HCT116 (cell line): ENCODE results near the gene ADORA1. TPM values are rescaled to one million over a fixed set of nuclear protein-coding genes. Genes with fewer than 3 reads are reported as not detected.

ENCODE experiments used
- ATAC-seq: fragments of 200-7000 bp; cut with Tn5 transposase; 2 replicates; pipeline ENCODE4 v1.9.1; 2020; ENCODE audit warnings: mild to moderate bottlenecking, moderate library complexity
- BruUV-seq: library from RNA; stranded (reverse); fragments of 400-500 nt; replicated peaks from 2 replicates; lab custom pipeline; 2021; lab: Mats Ljungman, UMichigan
- CTCF ChIA-PET: fragments of 300-600 bp; sonication (Branson Sonifier 250); formaldehyde crosslinking; loops from one replicate; lab custom pipeline; 2021; ENCODE audit warnings: antibody characterized with exemption; lab: Charles Lee
- POLR2A ChIA-PET: fragments of 300-600, 350-600 bp; sonication (Branson Sonifier 250); formaldehyde crosslinking; loops from one replicate; lab custom pipeline; 2021; ENCODE audit warnings: antibody characterized with exemption; lab: Charles Lee
- RAD21 ChIA-PET, 2 experiments: fragments of 300-600 bp; sonication (Branson Sonifier 250); formaldehyde crosslinking; loops; one replicate each; lab custom pipeline; 2023; ENCODE audit warnings: low total read pairs in 2 of 2; ENCODE audit not compliant: uncharacterized antibody in 2 of 2, unreplicated experiment in 2 of 2, low non-redundant PET in 1 of 2; lab: Charles Lee
- DNase-seq: peaks from one replicate; pipeline ENCODE4 v3.0.0-alpha.2; 2010; ENCODE audit warnings: low read depth, low spot score
- H2AFZ ChIP-seq: fragments of 200-600 bp; shearing (Covaris generic), sonication (generic); 2 replicates; pipeline ENCODE4 v1.6.1; 2017; ENCODE audit warnings: low read depth, mixed run types, mixed read lengths, antibody characterized with exemption, low read length; ENCODE audit not compliant: poor library complexity, severe bottlenecking
- H3K27ac ChIP-seq: 2 replicates; pipeline ENCODE4 v1.5.1; 2012; ENCODE audit warnings: low read depth, low read length
- H3K27me3 ChIP-seq: fragments of 200-600 bp; sonication (generic); 2 replicates; pipeline ENCODE4 v1.6.1; 2016; ENCODE audit warnings: mixed run types, low read length, mixed read lengths; ENCODE audit not compliant: insufficient read depth
- H3K36me3 ChIP-seq, 2 experiments: fragments of 200-500 bp in 1 of 2; fragments of 200-600 bp in 1 of 2; sonication (Bioruptor generic) in 1 of 2; sonication (generic) in 1 of 2; 2 replicates each; pipeline versions ENCODE4 v1.5.1 to v1.6.1; 2014 to 2016; ENCODE audit warnings: low read length in 2 of 2, inconsistent platforms in 1 of 2, mixed read lengths in 1 of 2, mixed run types in 1 of 2; ENCODE audit not compliant: insufficient read depth in 2 of 2, control insufficient read depth in 1 of 2
- H3K4me1 ChIP-seq, 2 experiments: fragments of 200-600 bp in 1 of 2; sonication (generic) in 1 of 2; 2 replicates each; pipeline versions ENCODE4 v1.5.1 to v1.6.1; 2012 to 2017; ENCODE audit warnings: low read length in 2 of 2, inconsistent platforms in 1 of 2, mild to moderate bottlenecking in 1 of 2, mixed read lengths in 1 of 2, mixed run types in 1 of 2, moderate library complexity in 1 of 2; ENCODE audit not compliant: insufficient read depth in 2 of 2, control insufficient read depth in 1 of 2
- H3K4me2 ChIP-seq: fragments of 200-600 bp; sonication (generic); 2 replicates; pipeline ENCODE4 v1.6.1; 2017; ENCODE audit warnings: mixed run types, low read length, mixed read lengths
- H3K4me3 ChIP-seq, 2 experiments: fragments of 200-600 bp in 1 of 2; sonication (generic) in 1 of 2; replicated peaks in 1 of 2; 2 replicates each; pipeline ENCODE4 v1.5.1; 2011 to 2016; ENCODE audit warnings: low read length in 2 of 2, control low read depth in 1 of 2, low read depth in 1 of 2, mild to moderate bottlenecking in 1 of 2, mixed read lengths in 1 of 2, mixed run types in 1 of 2
- H3K79me2 ChIP-seq: fragments of 200-600 bp; sonication (generic); 2 replicates; pipeline ENCODE4 v1.6.1; 2017; ENCODE audit warnings: mild to moderate bottlenecking, mixed run types, low read length, moderate library complexity, mixed read lengths; ENCODE audit not compliant: insufficient read depth
- H3K9ac ChIP-seq: fragments of 200-600 bp; sonication (generic); 2 replicates; pipeline ENCODE4 v1.6.1; 2016; ENCODE audit warnings: low read length, mixed read lengths
- H3K9me2 ChIP-seq: fragments of 200-600 bp; sonication (generic), shearing (Covaris generic); 2 replicates; pipeline ENCODE4 v1.6.1; 2017; ENCODE audit warnings: mixed run types, mild to moderate bottlenecking, moderate library complexity; ENCODE audit not compliant: insufficient read depth
- H3K9me3 ChIP-seq, 2 experiments: fragments of 200-500 bp in 1 of 2; fragments of 200-600 bp in 1 of 2; sonication (Bioruptor generic) in 1 of 2; sonication (generic) in 1 of 2; 2 replicates each; pipeline ENCODE4 v1.6.1; 2014 to 2017; ENCODE audit warnings: low read length in 2 of 2, mixed read lengths in 2 of 2, inconsistent platforms in 1 of 2, low read depth in 1 of 2, mild to moderate bottlenecking in 1 of 2, mixed run types in 1 of 2, moderate library complexity in 1 of 2; ENCODE audit not compliant: control insufficient read depth in 1 of 2, insufficient read depth in 1 of 2
- H4K20me1 ChIP-seq: fragments of 200-600 bp; sonication (generic), shearing (Covaris generic); 2 replicates; pipeline ENCODE4 v1.6.1; 2017; ENCODE audit warnings: mixed run types, mild to moderate bottlenecking, moderate library complexity; ENCODE audit not compliant: insufficient read depth
- ATF3 ChIP-seq: IDR thresholded peaks from 2 replicates; pipeline ENCODE4 v1.6.1; 2012
- CTCF ChIP-seq, 3 experiments: fragments of 200-600 bp in 1 of 3; sonication (generic) in 1 of 3; IDR thresholded peaks in 2 of 3; conservative IDR thresholded peaks in 1 of 3; 2 replicates each; pipeline ENCODE4 v1.5.1; 2012 to 2017; ENCODE audit warnings: low read depth in 2 of 3, low read length in 2 of 3, antibody characterized with exemption in 1 of 3, borderline replicate concordance in 1 of 3, control low read depth in 1 of 3, mild to moderate bottlenecking in 1 of 3, mixed read lengths in 1 of 3, mixed run types in 1 of 3, moderate library complexity in 1 of 3; ENCODE audit not compliant: insufficient read depth in 1 of 3
- RAD21 ChIP-seq: IDR thresholded peaks from 2 replicates; pipeline ENCODE4 v1.6.1; 2012; ENCODE audit warnings: low read depth, mild to moderate bottlenecking
- REST ChIP-seq: IDR thresholded peaks from 2 replicates; pipeline ENCODE4 v1.6.1; 2012; ENCODE audit warnings: low read depth
- TCF7L2 ChIP-seq: IDR thresholded peaks from 2 replicates; pipeline ENCODE4 v1.7.0; 2011; ENCODE audit warnings: borderline replicate concordance, inconsistent platforms; ENCODE audit not compliant: insufficient read depth, insufficient read length; ENCODE audit errors: extremely low read depth
- ZBTB33 ChIP-seq: IDR thresholded peaks from 2 replicates; pipeline ENCODE4 v1.6.1; 2011; ENCODE audit warnings: mild to moderate bottlenecking, low read length, moderate library complexity; ENCODE audit not compliant: insufficient replicate concordance; ENCODE audit errors: extremely low read depth
- intact Hi-C: fragments of 100-400 bp; cut with micrococcal nuclease; formaldehyde crosslinking; loops from 2 replicates; pipeline ENCODE4 v1.10.0; 2022
- total RNA-seq: library from RNA; stranded (reverse); gene quantifications from one replicate; pipeline ENCODE4 v1.2.1, GENCODE V29; 2021; ENCODE audit not compliant: unreplicated experiment

The ADORA1 gene
- total RNA-seq, 1 experiment from 2014 or later: 2.8 TPM

GRCh38 chr1:203196371-203196770, 68.8 kb downstream of the ADORA1 start:
- Histone ChIP-seq H3K9me3 (no peaks in the 10 kb centered on the region), H2AFZ (no peak overlapping the region), H3K36me3 (no peaks in the 10 kb centered on the region), H3K9ac (no peak overlapping the region), H3K4me1 (peaks cover 0 to 10% of the 10 kb centered on the region in 2 experiments; a peak in 2 of 4 replicates), H3K79me2 (no peaks in the 10 kb centered on the region), H3K4me2 (no peak overlapping the region), H4K20me1 (no peaks in the 10 kb centered on the region), H3K27me3 (no peaks in the 10 kb centered on the region), H3K27ac (no peak overlapping the region), H3K4me3 (no peak overlapping the region), H3K9me2 (no peaks in the 10 kb centered on the region)
- CTCF ChIA-PET: interaction anchor here (1.7 kb wide), 1 partner anchor 24 kb away, joined by 5 read pairs; no protein-coding TSS in a partner anchor
- DNase-seq: no peak
- 0 out of 6 replicates have a peak, but pooled peaks of 2 of the 3 experiments have one; percentile 12 to 19 for TF ChIP-seq CTCF (IDR thresholded peaks at IDR 0.05 in 2 of 3, conservative IDR thresholded peaks at IDR 0.05 in 1 of 3; ENCODE audit: borderline replicate concordance in 1 of 3, insufficient read depth in 1 of 3, low read depth in 2 of 3, low read length in 2 of 3)
- no peak for TF ChIP-seq ATF3
- no peak for TF ChIP-seq TCF7L2
- no peak for TF ChIP-seq ZBTB33
- no peak for TF ChIP-seq REST
- TF ChIP-seq RAD21: no peak
- intact Hi-C loops: no loop called here
- POLR2A ChIA-PET: no interaction called here
- no peak; the same call in 1 of the 2 replicates for ATAC-seq
- RAD21 ChIA-PET: no interaction called here
- no TSS peak for BruUV-seq
